GM23338 (cell line): ENCODE data around the gene PRDX4. TPM values are rescaled to one million over a fixed set of nuclear protein-coding genes. Genes with fewer than 3 reads are reported as not detected.
"Not testable (repeated sequence)": the region's sequence is repeated elsewhere in the genome, so short reads cannot be mapped to it uniquely, and the experiment has no call there.

Source experiments
- ATAC-seq: fragments of 200-7000 bp; cut with Tn5 transposase; 3 replicates; pipeline ENCODE4 v1.9.1; 2020
- DNase-seq: peaks from one replicate; pipeline ENCODE4 v3.0.0-alpha.2; 2015; ENCODE audit warnings: low spot score
- H2AFZ ChIP-seq: fragments of 200-600 bp; sonication (generic); 2 replicates; pipeline ENCODE4 v1.8.0; 2016; ENCODE audit warnings: antibody characterized with exemption, mild to moderate bottlenecking, moderate library complexity
- H3F3A ChIP-seq: fragments of 200-600 bp; sonication (generic); replicated peaks from 2 replicates; pipeline ENCODE4 v1.8.0; 2017; ENCODE audit warnings: antibody characterized with exemption, mixed run types, low read depth
- H3K27ac ChIP-seq: fragments of 200-600 bp; sonication (generic); 2 replicates; pipeline ENCODE4 v1.6.1; 2016; ENCODE audit warnings: low read depth
- H3K27me3 ChIP-seq: fragments of 200-600 bp; sonication (generic); 2 replicates; pipeline ENCODE4 v1.8.0; 2016; ENCODE audit warnings: mild to moderate bottlenecking, mixed run types, moderate library complexity; ENCODE audit not compliant: insufficient read depth
- H3K36me3 ChIP-seq: fragments of 200-600 bp; sonication (generic); 2 replicates; pipeline ENCODE4 v1.8.0; 2016; ENCODE audit warnings: mild to moderate bottlenecking; ENCODE audit not compliant: insufficient read depth
- H3K4me1 ChIP-seq: fragments of 200-600 bp; sonication (generic); 2 replicates; pipeline ENCODE4 v1.8.0; 2016; ENCODE audit warnings: mild to moderate bottlenecking, moderate library complexity; ENCODE audit not compliant: insufficient read depth
- H3K4me2 ChIP-seq: fragments of 200-600 bp; sonication (generic); 2 replicates; pipeline ENCODE4 v1.7.1; 2017; ENCODE audit warnings: mixed run types
- H3K4me3 ChIP-seq: fragments of 200-600 bp; sonication (generic); 2 replicates; pipeline ENCODE4 v1.6.1; 2016; ENCODE audit warnings: mixed run types
- H3K79me2 ChIP-seq: fragments of 200-600 bp; sonication (generic); replicated peaks from 2 replicates; pipeline ENCODE4 v1.8.0; 2017; ENCODE audit warnings: mild to moderate bottlenecking; ENCODE audit not compliant: insufficient read depth
- H3K9me2 ChIP-seq: fragments of 200-600 bp; sonication (generic); 2 replicates; pipeline ENCODE4 v1.8.0; 2017; ENCODE audit not compliant: insufficient read depth
- H4K20me1 ChIP-seq: fragments of 200-600 bp; sonication (generic); replicated peaks from 2 replicates; pipeline ENCODE4 v1.8.0; 2017; ENCODE audit warnings: mild to moderate bottlenecking; ENCODE audit not compliant: insufficient read depth
- H3K27ac Mint-ChIP-seq: 2 replicates; pipeline ENCODE4 v1.8.0; 2020; ENCODE audit warnings: inconsistent platforms, mild to moderate bottlenecking, moderate library complexity, mixed read lengths
- H3K27me3 Mint-ChIP-seq: 3 replicates; pipeline ENCODE4 v1.8.0; 2022; ENCODE audit warnings: low read depth, mild to moderate bottlenecking, moderate library complexity, mixed read lengths, inconsistent platforms; ENCODE audit not compliant: insufficient read depth, poor library complexity
- H3K36me3 Mint-ChIP-seq: 3 replicates; pipeline ENCODE4 v1.8.0; 2021; ENCODE audit warnings: low read depth, mild to moderate bottlenecking, inconsistent platforms, moderate library complexity, mixed read lengths
- H3K4me1 Mint-ChIP-seq: 3 replicates; pipeline ENCODE4 v1.8.0; 2020; ENCODE audit warnings: mild to moderate bottlenecking, inconsistent platforms, mixed read lengths
- H3K4me3 Mint-ChIP-seq: 3 replicates; pipeline ENCODE4 v1.8.0; 2021; ENCODE audit warnings: moderate library complexity, mild to moderate bottlenecking, inconsistent platforms, mixed read lengths
- H3K9me3 Mint-ChIP-seq: 3 replicates; pipeline ENCODE4 v1.8.0; 2020; ENCODE audit warnings: moderate library complexity, mild to moderate bottlenecking, inconsistent platforms, mixed read lengths
- CREB1 ChIP-seq: fragments of 250-450 bp; sonication (Bioruptor Pico); IDR thresholded peaks from 2 replicates; pipeline ENCODE4 v1.5.0; 2020; ENCODE audit warnings: low read depth, mild to moderate bottlenecking, moderate library complexity
- CTCF ChIP-seq, 2 experiments: fragments of 200-600 bp in 1 of 2; sonication (generic) in 1 of 2; conservative IDR thresholded peaks; 2 replicates each; pipeline versions ENCODE4 v1.5.1 to v1.6.1; 2016 to 2017; ENCODE audit warnings: antibody characterized with exemption in 2 of 2, low read depth in 2 of 2, mild to moderate bottlenecking in 2 of 2, moderate library complexity in 1 of 2
- POLR2AphosphoS5 ChIP-seq: IDR thresholded peaks from 2 replicates; pipeline ENCODE4 v1.6.1; 2016; ENCODE audit warnings: antibody characterized with exemption, low read depth
- REST ChIP-seq: IDR thresholded peaks from one replicate; pipeline ENCODE4 v1.6.1; 2018; ENCODE audit warnings: antibody characterized with exemption; ENCODE audit not compliant: unreplicated experiment
- ZNF114 ChIP-seq: fragments of 250-450 bp; sonication (Bioruptor Pico); IDR thresholded peaks from 2 replicates; pipeline ENCODE4 v1.5.0; 2020; ENCODE audit warnings: mild to moderate bottlenecking, moderate library complexity
- polyA plus RNA-seq: library from polyadenylated mRNA; unstranded; fragments of >200 nt; fragmentation: Nextera tagmentation; extraction: Ambion mirVana; gene quantifications from 2 replicates; pipeline ENCODE4 v1.2.1, GENCODE V29; 2016
- total RNA-seq: library from RNA; depleted of rRNA; stranded (reverse); fragments of >200 nt; shearing (Covaris generic); gene quantifications from 2 replicates; pipeline ENCODE4 v1.2.3, GENCODE V29; 2014

Gene PRDX4
- total and polyA plus RNA-seq, 2 experiments from 2014 or later, result 101 to 139 TPM

- TF ChIP-seq CTCF (conservative IDR thresholded peaks at IDR 0.05; ENCODE audit: low read depth in 2 of 2) (no peak), ZNF114 (CRISPR knock-in tag) (no peak), CREB1 (CRISPR knock-in tag) (no peak), POLR2AphosphoS5 (no peak)
These were observed 8.0 kb upstream of the PRDX4 start (continued) for GRCh38 chrX:23659339-23659738.

GRCh38 chrX:23660083-23660765, 7.1 kb upstream of the PRDX4 start:
- peak; percentile 27 for DNase-seq
- peak overlapping the region; percentile 45 for H3K4me3 Mint-ChIP-seq

GRCh38 chrX:23660766-23661132, 6.5 kb upstream of the PRDX4 start:
- H3K4me2 ChIP-seq, result no peak overlapping the region
- TF ChIP-seq CREB1 (CRISPR knock-in tag) (0 out of 2 replicates have a peak, but pooled peaks have one; percentile 18), REST (no peak), ZNF114 (CRISPR knock-in tag) (peak; percentile 43; the same call in 1 of the 2 replicates)
- H4K20me1 ChIP-seq, result no peaks in the 10 kb centered on the region
- no peaks in the 10 kb centered on the region for H3K79me2 ChIP-seq
- peak; percentile 59 for ATAC-seq
- H3K27ac ChIP-seq, result peak overlapping the region; percentile 72
- no peaks in the 10 kb centered on the region for H3K36me3 ChIP-seq
- no peak overlapping the region for H2AFZ ChIP-seq
- Mint-ChIP-seq H3K27me3 (no peaks in the 10 kb centered on the region), H3K27ac (peak overlapping the region; percentile 88; the same call in 1 of the 2 replicates), H3K4me1 (peaks cover 21% of the 10 kb centered on the region), H3K36me3 (peaks cover 5% of the 10 kb centered on the region; the same call in 2 of the 3 replicates), H3K9me3 (no peaks in the 10 kb centered on the region), H3K4me3 (no peak overlapping the region)
- H3F3A ChIP-seq, result no peaks in the 10 kb centered on the region
- H3K27me3 ChIP-seq, result no peaks in the 10 kb centered on the region
- H3K4me1 ChIP-seq, result peaks cover 3% of the 10 kb centered on the region; the same call in 1 of the 2 replicates
- 0 out of 2 replicates have a peak, but pooled peaks cover 5% of the 10 kb centered on the region for H3K9me2 ChIP-seq
- DNase-seq, result no peak
- no peak overlapping the region for H3K4me3 ChIP-seq

More at GRCh38 chrX:23660083-23660765, 7.1 kb upstream of the PRDX4 start:
- not testable (repeated sequence) for H3K4me1 ChIP-seq, H2AFZ ChIP-seq, ATAC-seq, H3K9me3 Mint-ChIP-seq, H3K27me3 Mint-ChIP-seq, H3K27me3 ChIP-seq, H4K20me1 ChIP-seq, H3K79me2 ChIP-seq, H3K9me2 ChIP-seq, H3F3A ChIP-seq, H3K36me3 ChIP-seq, H3K36me3 Mint-ChIP-seq
- peaks cover 21% of the 10 kb centered on the region for H3K4me1 Mint-ChIP-seq
- Histone ChIP-seq H3K4me2 (peak overlapping the region; percentile 64; the same call in 1 of the 2 replicates), H3K4me3 (peak overlapping the region; percentile 9; the same call in 1 of the 2 replicates), H3K27ac (peak overlapping the region; percentile 92)
- H3K27ac Mint-ChIP-seq, result peak overlapping the region; percentile 88
